ENCODE data around the gene DOCK3.
"Not testable (repeated sequence)": the region's sequence is repeated elsewhere in the genome, so short reads cannot be mapped to it uniquely, and the experiment has no call there.

DOCK3 gene

DNA sequence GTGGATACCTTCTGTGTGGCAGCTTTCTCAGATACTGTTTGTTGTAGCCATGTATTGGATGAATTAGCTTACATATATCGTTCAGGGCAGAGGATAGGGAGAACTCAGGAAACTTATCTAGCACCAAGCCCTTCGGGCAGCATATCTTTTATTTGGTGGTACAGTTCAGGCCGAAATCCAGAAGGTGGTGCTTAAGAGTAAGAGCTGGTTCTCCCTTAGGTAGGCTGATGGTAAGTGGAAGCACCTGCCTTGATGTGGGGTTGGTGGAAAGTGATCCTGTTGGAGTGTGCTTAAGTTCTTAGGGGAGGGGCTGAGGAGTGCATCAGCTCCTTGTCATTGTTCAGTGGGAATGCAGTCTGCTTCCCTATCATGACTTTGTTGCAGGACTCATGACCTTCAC is 187.5 kb downstream of the DOCK3 start:
- in situ Hi-C loops (cut with MboI; ENCODE audit: low sequenced_read_pairs, unreplicated experiment) = no loop called here
- DNase-seq (ENCODE audit: low spot score) = no peak
- TF ChIP-seq, protein P1, sequence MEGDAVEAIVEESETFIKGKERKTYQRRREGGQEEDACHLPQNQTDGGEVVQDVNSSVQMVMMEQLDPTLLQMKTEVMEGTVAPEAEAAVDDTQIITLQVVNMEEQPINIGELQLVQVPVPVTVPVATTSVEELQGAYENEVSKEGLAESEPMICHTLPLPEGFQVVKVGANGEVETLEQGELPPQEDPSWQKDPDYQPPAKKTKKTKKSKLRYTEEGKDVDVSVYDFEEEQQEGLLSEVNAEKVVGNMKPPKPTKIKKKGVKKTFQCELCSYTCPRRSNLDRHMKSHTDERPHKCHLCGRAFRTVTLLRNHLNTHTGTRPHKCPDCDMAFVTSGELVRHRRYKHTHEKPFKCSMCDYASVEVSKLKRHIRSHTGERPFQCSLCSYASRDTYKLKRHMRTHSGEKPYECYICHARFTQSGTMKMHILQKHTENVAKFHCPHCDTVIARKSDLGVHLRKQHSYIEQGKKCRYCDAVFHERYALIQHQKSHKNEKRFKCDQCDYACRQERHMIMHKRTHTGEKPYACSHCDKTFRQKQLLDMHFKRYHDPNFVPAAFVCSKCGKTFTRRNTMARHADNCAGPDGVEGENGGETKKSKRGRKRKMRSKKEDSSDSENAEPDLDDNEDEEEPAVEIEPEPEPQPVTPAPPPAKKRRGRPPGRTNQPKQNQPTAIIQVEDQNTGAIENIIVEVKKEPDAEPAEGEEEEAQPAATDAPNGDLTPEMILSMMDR (IDR thresholded peaks at IDR 0.05; ENCODE audit: borderline replicate concordance, control extremely low read depth, extremely low read depth, insufficient read depth, missing control alignments) = no peak

DNA sequence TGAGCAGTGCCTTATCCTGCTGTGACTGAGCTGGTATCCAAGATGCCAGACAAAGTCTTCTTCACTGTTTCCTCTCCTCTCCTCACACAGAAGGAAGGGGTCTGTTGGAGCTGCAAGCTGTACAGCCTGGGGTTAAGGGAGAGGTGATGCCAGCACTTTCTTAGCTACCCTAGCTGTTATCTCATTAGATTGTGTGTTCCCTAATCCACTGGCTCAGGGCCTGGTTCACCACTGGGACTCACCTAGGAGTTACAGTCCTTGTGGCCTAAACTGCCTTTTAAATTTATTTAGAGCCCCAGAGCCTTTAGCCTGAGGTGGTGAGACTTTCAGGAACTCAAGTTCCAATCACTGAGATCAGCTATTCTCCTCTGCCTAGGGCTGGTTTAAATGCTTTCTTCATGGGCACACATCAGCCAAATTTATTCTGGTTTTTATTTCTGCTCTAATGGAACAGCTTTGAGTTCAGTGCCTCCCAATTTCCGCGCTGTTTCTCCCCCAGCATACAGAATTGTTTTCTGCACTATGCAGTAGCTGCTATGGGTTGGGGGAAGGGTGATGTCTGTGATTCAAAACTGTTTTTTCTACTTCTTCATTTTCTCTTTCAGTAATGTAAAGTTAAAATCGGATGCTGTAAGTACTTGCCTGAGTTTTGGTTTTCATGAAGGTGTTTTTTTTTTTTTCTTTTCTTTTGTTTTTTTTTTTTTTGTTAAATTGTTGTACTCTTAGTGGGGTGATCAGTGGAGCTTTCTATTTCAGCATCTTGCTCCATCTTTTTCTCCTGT is 198.8 kb downstream of the DOCK3 start:
- in situ Hi-C loops (cut with MboI; ENCODE audit: low sequenced_read_pairs, unreplicated experiment) = no loop called here
- TF ChIP-seq, protein P1 (IDR thresholded peaks at IDR 0.05; ENCODE audit: borderline replicate concordance, control extremely low read depth, extremely low read depth, insufficient read depth, missing control alignments) = no peak
- peak; percentile 23 for DNase-seq (ENCODE audit: low spot score)

DNA sequence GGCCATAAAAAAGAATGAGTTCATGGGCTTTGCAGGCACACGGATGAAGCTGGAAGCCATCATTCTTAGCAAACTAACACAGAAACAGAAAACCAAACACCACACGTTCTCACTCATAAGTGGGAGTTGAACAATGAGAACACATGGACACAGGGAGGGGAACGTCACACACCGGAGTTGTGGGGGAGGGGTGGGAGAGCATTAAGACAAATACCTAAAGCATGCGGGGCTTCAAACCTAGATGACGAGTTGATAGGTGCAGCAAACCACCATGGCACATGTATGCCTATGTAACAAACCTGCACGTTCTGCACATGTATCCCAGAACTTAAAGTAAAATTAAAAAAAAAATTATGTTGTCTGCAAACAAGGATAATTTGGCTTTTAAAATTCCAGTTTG is 200.1 kb downstream of the DOCK3 start:
- in situ Hi-C loops (cut with MboI; ENCODE audit: low sequenced_read_pairs, unreplicated experiment); DNase-seq (ENCODE audit: low spot score): not testable (repeated sequence)

DNA sequence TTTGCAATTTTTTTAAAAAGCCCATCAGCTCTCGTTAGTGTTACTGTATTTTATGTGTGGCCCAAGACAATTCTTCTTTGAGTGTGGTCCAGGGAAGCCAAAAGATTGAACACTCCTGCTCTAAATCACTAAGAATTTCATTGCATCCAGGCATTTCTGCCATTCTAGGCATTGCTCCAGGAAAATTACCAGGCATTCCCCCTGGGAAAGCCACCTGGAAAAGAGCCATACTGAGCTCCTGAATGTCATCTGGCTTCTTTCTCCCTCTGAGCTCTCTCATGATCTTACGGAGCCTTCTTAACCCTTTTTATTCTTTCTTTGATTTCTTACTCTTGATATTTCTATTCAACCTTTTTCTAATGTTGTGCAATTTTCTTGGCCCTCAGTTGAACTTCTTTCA is 202.2 kb downstream of the DOCK3 start:
- DNase-seq (ENCODE audit: low spot score) = no peak
- TF ChIP-seq, protein P1 (IDR thresholded peaks at IDR 0.05; ENCODE audit: borderline replicate concordance, control extremely low read depth, extremely low read depth, insufficient read depth, missing control alignments) = no peak
- in situ Hi-C loops (cut with MboI; ENCODE audit: low sequenced_read_pairs, unreplicated experiment) = no loop called here

DNA sequence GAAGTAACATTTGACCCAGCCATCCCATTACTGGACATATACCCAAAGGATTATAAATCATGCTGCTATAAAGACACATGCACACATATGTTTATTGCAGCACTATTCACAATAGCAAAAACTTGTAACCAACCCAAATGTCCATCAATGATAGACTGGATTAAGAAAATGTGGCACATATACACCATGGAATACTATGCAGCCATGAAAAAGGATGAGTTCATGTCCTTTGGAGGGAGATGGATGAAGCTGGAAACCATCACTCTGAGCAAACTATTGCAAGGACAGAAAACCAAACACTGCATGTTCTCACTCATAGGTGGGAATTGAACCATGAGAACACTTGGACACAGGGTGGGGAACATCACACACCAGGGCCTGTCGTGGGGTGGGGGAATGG is 208.0 kb downstream of the DOCK3 start:
- DNase-seq (ENCODE audit: low spot score); in situ Hi-C loops (cut with MboI; ENCODE audit: low sequenced_read_pairs, unreplicated experiment): not testable (repeated sequence)

DNA sequence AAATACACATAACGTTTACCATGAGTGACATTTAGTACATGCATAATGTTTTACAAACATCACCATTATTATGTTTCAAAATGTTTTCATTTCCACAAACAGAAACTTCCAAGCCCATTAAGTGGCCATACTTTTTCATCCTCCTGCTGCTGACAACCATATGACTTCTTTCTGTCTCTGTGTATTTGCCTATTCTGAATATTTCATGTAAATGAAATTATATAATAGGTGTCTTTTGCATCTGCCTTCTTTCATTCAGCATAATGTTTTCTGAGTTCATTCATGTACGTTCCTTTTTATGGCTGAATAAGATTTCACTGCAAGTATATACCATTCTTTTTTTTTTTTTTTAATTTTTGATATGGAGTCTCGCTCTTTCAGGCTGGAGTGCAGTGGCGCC is 209.0 kb downstream of the DOCK3 start:
- in situ Hi-C loops (cut with MboI; ENCODE audit: low sequenced_read_pairs, unreplicated experiment) = no loop called here
- TF ChIP-seq, protein P1 (IDR thresholded peaks at IDR 0.05; ENCODE audit: borderline replicate concordance, control extremely low read depth, extremely low read depth, insufficient read depth, missing control alignments) = no peak
- DNase-seq (ENCODE audit: low spot score) = no peak

DNA sequence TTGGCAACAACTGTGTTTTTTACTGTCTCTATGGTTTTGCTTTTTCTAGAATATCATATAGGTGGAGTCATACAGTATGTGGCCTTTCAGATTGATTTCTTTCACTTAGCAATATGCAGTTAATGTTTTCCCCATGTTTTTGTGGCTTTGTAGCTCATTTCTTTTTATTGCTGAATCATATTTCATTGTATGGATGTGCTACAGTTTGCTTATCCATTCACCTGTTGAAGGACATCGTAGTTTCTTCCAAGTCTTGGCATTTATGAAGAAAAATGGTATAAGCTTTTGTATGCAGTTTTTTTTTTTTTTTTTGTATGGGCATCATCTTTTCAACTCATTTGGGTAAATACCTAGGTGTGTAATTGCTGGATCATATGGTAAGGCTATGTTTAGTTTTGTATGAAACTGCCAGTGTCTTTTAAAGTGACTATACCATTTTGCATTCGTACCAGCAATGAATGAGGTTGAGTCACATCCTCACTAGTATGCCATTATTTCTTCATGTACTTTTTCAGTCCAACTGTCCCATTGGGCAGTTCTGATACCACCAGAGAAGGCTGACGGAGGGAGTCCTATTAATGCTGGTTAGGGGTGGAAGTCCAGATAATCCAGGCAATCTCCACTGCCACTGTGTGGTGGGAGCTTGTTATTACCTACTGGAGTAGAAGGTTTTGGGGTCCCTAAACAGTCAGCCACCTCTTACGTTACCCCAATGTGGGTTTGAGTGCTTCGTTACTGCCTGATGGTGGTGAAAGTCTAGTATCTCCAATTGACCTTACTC is 210.5 kb downstream of the DOCK3 start:
- no peak for DNase-seq (ENCODE audit: low spot score)
- TF ChIP-seq, protein P1 (IDR thresholded peaks at IDR 0.05; ENCODE audit: borderline replicate concordance, control extremely low read depth, extremely low read depth, insufficient read depth, missing control alignments) = no peak
- in situ Hi-C loops (cut with MboI; ENCODE audit: low sequenced_read_pairs, unreplicated experiment) = no loop called here
